ENCODE measurements around the gene NOC4L.

DNA sequence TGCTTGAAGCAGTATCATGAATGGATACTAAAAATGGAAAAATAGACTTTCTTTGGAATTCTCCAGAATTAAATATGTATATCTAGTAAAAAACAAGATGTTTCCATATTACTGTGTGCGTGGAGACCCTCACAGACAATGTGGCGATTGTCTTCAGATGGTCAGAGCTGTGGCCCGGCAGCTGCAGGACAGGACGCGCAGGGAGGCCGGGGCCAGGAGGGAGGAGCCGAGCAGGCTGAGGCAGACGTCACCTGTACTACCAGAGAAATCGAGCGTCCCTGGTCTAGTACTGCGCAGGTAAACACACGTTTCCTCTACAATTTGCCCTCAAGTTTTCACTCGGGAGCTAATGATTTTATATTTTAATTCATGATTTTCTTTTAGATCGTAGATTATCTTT is 23.0 kb upstream of the NOC4L start:
- TF ChIP-seq, protein P1, sequence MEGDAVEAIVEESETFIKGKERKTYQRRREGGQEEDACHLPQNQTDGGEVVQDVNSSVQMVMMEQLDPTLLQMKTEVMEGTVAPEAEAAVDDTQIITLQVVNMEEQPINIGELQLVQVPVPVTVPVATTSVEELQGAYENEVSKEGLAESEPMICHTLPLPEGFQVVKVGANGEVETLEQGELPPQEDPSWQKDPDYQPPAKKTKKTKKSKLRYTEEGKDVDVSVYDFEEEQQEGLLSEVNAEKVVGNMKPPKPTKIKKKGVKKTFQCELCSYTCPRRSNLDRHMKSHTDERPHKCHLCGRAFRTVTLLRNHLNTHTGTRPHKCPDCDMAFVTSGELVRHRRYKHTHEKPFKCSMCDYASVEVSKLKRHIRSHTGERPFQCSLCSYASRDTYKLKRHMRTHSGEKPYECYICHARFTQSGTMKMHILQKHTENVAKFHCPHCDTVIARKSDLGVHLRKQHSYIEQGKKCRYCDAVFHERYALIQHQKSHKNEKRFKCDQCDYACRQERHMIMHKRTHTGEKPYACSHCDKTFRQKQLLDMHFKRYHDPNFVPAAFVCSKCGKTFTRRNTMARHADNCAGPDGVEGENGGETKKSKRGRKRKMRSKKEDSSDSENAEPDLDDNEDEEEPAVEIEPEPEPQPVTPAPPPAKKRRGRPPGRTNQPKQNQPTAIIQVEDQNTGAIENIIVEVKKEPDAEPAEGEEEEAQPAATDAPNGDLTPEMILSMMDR (IDR thresholded peaks at IDR 0.05), result no peak
- no peak for TF ChIP-seq POLR2A (IDR thresholded peaks at IDR 0.05)

All from right lobe of liver (tissue), 4 donors.